Endodermal cell (in vitro differentiated cells): ENCODE results near the gene KRT74. TPM values are rescaled to one million over a fixed set of nuclear protein-coding genes. Genes with fewer than 3 reads are reported as not detected.
A peak's percentile ranks its signal among the peaks of the same experiment; 100 is the strongest.

Source experiments
- DNase-seq: peaks from one replicate; pipeline ENCODE4 v3.0.0-alpha.2; 2017
- H3K27ac ChIP-seq: 2 replicates; pipeline ENCODE4 v1.5.1; 2013; ENCODE audit warnings: mild to moderate bottlenecking, low read depth, low read length, moderate library complexity
- H3K27me3 ChIP-seq: 2 replicates; pipeline ENCODE4 v1.6.1; 2013; ENCODE audit warnings: mild to moderate bottlenecking, low read length, moderate library complexity; ENCODE audit not compliant: insufficient read depth, control insufficient read depth, poor library complexity, severe bottlenecking
- H3K36me3 ChIP-seq: 2 replicates; pipeline ENCODE4 v1.7.0; 2013; ENCODE audit warnings: mild to moderate bottlenecking, low read length, moderate library complexity; ENCODE audit not compliant: control insufficient read depth, insufficient read depth
- H3K4me1 ChIP-seq: one replicate; pipeline ENCODE4 v1.7.0; 2013; ENCODE audit warnings: low read length; ENCODE audit not compliant: control insufficient read depth, insufficient read depth
- H3K4me3 ChIP-seq: 2 replicates; pipeline ENCODE4 v1.5.1; 2013; ENCODE audit warnings: mild to moderate bottlenecking, low read length, moderate library complexity
- H3K9ac ChIP-seq: 2 replicates; pipeline ENCODE4 v1.6.1; 2013; ENCODE audit warnings: mild to moderate bottlenecking, low read length, moderate library complexity; ENCODE audit not compliant: poor library complexity, severe bottlenecking; ENCODE audit errors: extremely low read depth
- H3K9me3 ChIP-seq: 2 replicates; pipeline ENCODE4 v1.6.1; 2013; ENCODE audit warnings: mild to moderate bottlenecking, low read length, moderate library complexity; ENCODE audit not compliant: control insufficient read depth
- H3K27ac Mint-ChIP-seq: 2 replicates; pipeline ENCODE4 v1.8.0; 2020; ENCODE audit warnings: mixed read lengths
- H3K27me3 Mint-ChIP-seq: 2 replicates; pipeline ENCODE4 v1.8.0; 2021; ENCODE audit warnings: mild to moderate bottlenecking, mixed read lengths; ENCODE audit not compliant: insufficient read depth
- H3K36me3 Mint-ChIP-seq: 2 replicates; pipeline ENCODE4 v1.8.0; 2020; ENCODE audit warnings: low read depth, mixed read lengths
- H3K4me1 Mint-ChIP-seq: 2 replicates; pipeline ENCODE4 v1.8.0; 2020; ENCODE audit warnings: mixed read lengths
- H3K4me3 Mint-ChIP-seq: 2 replicates; pipeline ENCODE4 v1.8.0; 2020; ENCODE audit warnings: mild to moderate bottlenecking, moderate library complexity, mixed read lengths
- H3K9me3 Mint-ChIP-seq: 2 replicates; pipeline ENCODE4 v1.8.0; 2020; ENCODE audit warnings: mild to moderate bottlenecking, mixed read lengths
- CTCF ChIP-seq: fragments of 200-600 bp; sonication (generic); conservative IDR thresholded peaks from 2 replicates; pipeline ENCODE4 v1.5.0; 2021; ENCODE audit warnings: antibody characterized with exemption, mild to moderate bottlenecking
- WGBS, 2 experiments: methylation state at CpG; one replicate each; pipeline versions ENCODE4 v1.1.5 to v1.1.7; 2013; ENCODE audit warnings: missing lambda C conversion rate in 2 of 2, mixed read lengths in 1 of 2; ENCODE audit not compliant: insufficient coverage in 1 of 2, insufficient read length in 1 of 2; 5-methylcytosine and 5-hydroxymethylcytosine counted together
- total RNA-seq, 2 donors: library from RNA; stranded (reverse); fragmentation: NEBNext Ultra II Directional in 1 of 2; extraction: Animal tissue kit (Norgen Biotek cat#: 25700) in 1 of 2; gene quantifications; 2 replicates in 1 of 2; 3 replicates in 1 of 2; pipeline ENCODE4 v1.2.1, GENCODE V29; 2021

Gene KRT74
- total RNA-seq, 2 donors from 2014 or later = not detected

GRCh38 chr12:52551216-52551865 is 22.3 kb downstream of the KRT74 start:
- Histone ChIP-seq H3K4me1 (no peaks in the 10 kb centered on the region), H3K4me3 (no peak overlapping the region), H3K36me3 (no peaks in the 10 kb centered on the region), H3K9me3 (no peaks in the 10 kb centered on the region), H3K9ac (no peak overlapping the region), H3K27ac (no peak overlapping the region), H3K27me3 (peaks cover 8% of the 10 kb centered on the region)
- H3K4me3 Mint-ChIP-seq = no peak overlapping the region
- no peak overlapping the region for H3K27ac Mint-ChIP-seq
- no peaks in the 10 kb centered on the region for H3K36me3 Mint-ChIP-seq
- TF ChIP-seq CTCF = no peak
- 64 to 81% methylated on average over 3 to 6 of the region's 6 CpGs for WGBS, 2 experiments
- H3K4me1 Mint-ChIP-seq = peaks cover 16% of the 10 kb centered on the region
- no peaks in the 10 kb centered on the region for H3K9me3 Mint-ChIP-seq
- no peak for DNase-seq
- peaks cover 11% of the 10 kb centered on the region for H3K27me3 Mint-ChIP-seq

GRCh38 chr12:52546126-52546525 is 27.5 kb downstream of the KRT74 start:
- peak; percentile 38 for TF ChIP-seq CTCF
- H3K27ac Mint-ChIP-seq = no peak overlapping the region
- DNase-seq = peak; percentile 72

GRCh38 chr12:52543985-52544883 is 29.4 kb downstream of the KRT74 start:
- no peaks in the 10 kb centered on the region for H3K36me3 Mint-ChIP-seq
- WGBS, 2 experiments = 90 to 92% methylated on average over 9 to 17 of the region's 17 CpGs
- TF ChIP-seq CTCF = peak; percentile 33
- Histone ChIP-seq H3K9ac (no peak overlapping the region), H3K9me3 (no peaks in the 10 kb centered on the region), H3K27ac (no peak overlapping the region), H3K27me3 (peaks cover 3% of the 10 kb centered on the region), H3K36me3 (no peaks in the 10 kb centered on the region), H3K4me1 (no peaks in the 10 kb centered on the region), H3K4me3 (no peak overlapping the region)
- peak; percentile 74 for DNase-seq
- H3K4me3 Mint-ChIP-seq = no peak overlapping the region
- no peak overlapping the region for H3K27ac Mint-ChIP-seq
- peaks cover 5% of the 10 kb centered on the region for H3K27me3 Mint-ChIP-seq
- no peaks in the 10 kb centered on the region for H3K9me3 Mint-ChIP-seq
- no peaks in the 10 kb centered on the region for H3K4me1 Mint-ChIP-seq

More at GRCh38 chr12:52546126-52546525, 27.5 kb downstream of the KRT74 start:
- no peaks in the 10 kb centered on the region for H3K36me3 Mint-ChIP-seq
- no peaks in the 10 kb centered on the region for H3K9me3 Mint-ChIP-seq
- Histone ChIP-seq H3K9ac (no peak overlapping the region), H3K4me1 (no peaks in the 10 kb centered on the region), H3K4me3 (no peak overlapping the region), H3K27me3 (peaks cover 8% of the 10 kb centered on the region), H3K9me3 (no peaks in the 10 kb centered on the region), H3K36me3 (no peaks in the 10 kb centered on the region), H3K27ac (no peak overlapping the region)
- H3K4me3 Mint-ChIP-seq = no peak overlapping the region
- peaks cover under 1% of the 10 kb centered on the region for H3K4me1 Mint-ChIP-seq
- peaks cover 6% of the 10 kb centered on the region for H3K27me3 Mint-ChIP-seq
- WGBS, 2 experiments = 84 to 91% methylated on average over 7 to 15 of the region's 15 CpGs
